RWPE2 (cell line): ENCODE measurements around the gene PSME3IP1.

Source experiments
- ATAC-seq: fragments of 200-7000 bp; cut with Tn5 transposase; 3 replicates; pipeline ENCODE4 v1.9.1; 2021; ENCODE audit warnings: low read depth
- DNase-seq: peaks from one replicate; pipeline ENCODE4 v3.0.0-alpha.2; 2020; ENCODE audit warnings: low spot score
- H3K27ac ChIP-seq: fragments of 450-650 bp; 2 replicates; pipeline ENCODE4 v1.5.1; 2017; ENCODE audit warnings: mild to moderate bottlenecking; ENCODE audit not compliant: poor library complexity, severe bottlenecking
- H3K27me3 ChIP-seq: fragments of 250-450 bp; sonication (Bioruptor Pico); 2 replicates; pipeline ENCODE4 v1.5.1; 2021; ENCODE audit warnings: mild to moderate bottlenecking, moderate library complexity; ENCODE audit not compliant: insufficient read depth, poor library complexity, severe bottlenecking
- H3K36me3 ChIP-seq: fragments of 250-450 bp; sonication (Bioruptor Pico); 2 replicates; pipeline ENCODE4 v1.5.1; 2020; ENCODE audit warnings: low read depth, mild to moderate bottlenecking, moderate library complexity
- H3K4me1 ChIP-seq: fragments of 250-450 bp; sonication (Bioruptor Pico); 2 replicates; pipeline ENCODE4 v1.5.1; 2021; ENCODE audit warnings: mild to moderate bottlenecking, moderate library complexity; ENCODE audit not compliant: insufficient read depth, poor library complexity, severe bottlenecking
- H3K4me3 ChIP-seq: fragments of 250-450 bp; sonication (Bioruptor Pico); 2 replicates; pipeline ENCODE4 v1.5.1; 2021; ENCODE audit warnings: mild to moderate bottlenecking, moderate library complexity; ENCODE audit not compliant: severe bottlenecking
- H3K9me3 ChIP-seq: fragments of 250-450 bp; sonication (Bioruptor Pico); 2 replicates; pipeline ENCODE4 v1.5.1; 2021; ENCODE audit warnings: mild to moderate bottlenecking, moderate library complexity; ENCODE audit not compliant: severe bottlenecking
- TF ChIP-seq, protein P1 (sequence below): fragments of 450-650 bp; IDR thresholded peaks from one replicate; pipeline ENCODE4 v1.5.1; 2017; ENCODE audit warnings: mild to moderate bottlenecking, moderate library complexity; ENCODE audit not compliant: poor library complexity, severe bottlenecking

PSME3IP1 gene

DNA sequence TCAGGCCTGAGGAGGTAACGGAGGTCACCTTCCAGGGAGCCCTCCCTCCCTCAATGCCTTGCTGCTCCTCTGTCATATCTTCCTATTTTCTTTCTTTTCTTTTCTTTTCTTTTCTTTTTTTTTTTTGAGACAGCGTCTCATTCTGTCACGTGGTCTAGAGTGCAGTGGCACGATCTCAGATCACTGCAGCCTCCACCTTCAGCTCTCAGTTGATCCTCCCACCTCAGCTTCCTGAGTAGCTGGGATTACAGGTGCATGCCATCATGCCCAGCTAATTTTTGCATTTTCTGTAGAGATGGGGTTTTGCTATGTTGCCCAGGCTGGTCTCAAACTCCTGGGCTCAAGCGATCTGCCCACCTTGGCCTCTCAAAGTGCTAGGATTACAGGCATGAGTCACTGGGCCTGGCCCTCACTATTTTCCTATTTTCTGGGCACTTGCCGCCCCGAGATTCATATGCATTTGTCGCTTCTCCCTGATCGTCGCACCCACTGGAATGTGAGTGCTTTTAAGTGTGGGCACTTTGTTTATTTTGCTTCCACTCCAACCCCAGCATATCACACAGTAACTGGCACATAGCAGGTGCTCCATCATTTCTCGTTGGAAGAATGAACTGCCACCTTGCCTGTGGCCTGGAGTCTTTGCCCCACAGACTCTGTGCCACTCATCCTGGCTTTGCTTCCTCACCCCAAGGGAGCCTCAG, 61.7 kb downstream of the PSME3IP1 start:
- no peaks in the 10 kb centered on the region for H3K4me1 ChIP-seq
- H3K27me3 ChIP-seq: no peaks in the 10 kb centered on the region
- ATAC-seq: no peak
- no peaks in the 10 kb centered on the region for H3K9me3 ChIP-seq
- H3K36me3 ChIP-seq: peaks cover 8% of the 10 kb centered on the region; the same call in 1 of the 2 replicates
- no peak for DNase-seq
- TF ChIP-seq, protein P1, sequence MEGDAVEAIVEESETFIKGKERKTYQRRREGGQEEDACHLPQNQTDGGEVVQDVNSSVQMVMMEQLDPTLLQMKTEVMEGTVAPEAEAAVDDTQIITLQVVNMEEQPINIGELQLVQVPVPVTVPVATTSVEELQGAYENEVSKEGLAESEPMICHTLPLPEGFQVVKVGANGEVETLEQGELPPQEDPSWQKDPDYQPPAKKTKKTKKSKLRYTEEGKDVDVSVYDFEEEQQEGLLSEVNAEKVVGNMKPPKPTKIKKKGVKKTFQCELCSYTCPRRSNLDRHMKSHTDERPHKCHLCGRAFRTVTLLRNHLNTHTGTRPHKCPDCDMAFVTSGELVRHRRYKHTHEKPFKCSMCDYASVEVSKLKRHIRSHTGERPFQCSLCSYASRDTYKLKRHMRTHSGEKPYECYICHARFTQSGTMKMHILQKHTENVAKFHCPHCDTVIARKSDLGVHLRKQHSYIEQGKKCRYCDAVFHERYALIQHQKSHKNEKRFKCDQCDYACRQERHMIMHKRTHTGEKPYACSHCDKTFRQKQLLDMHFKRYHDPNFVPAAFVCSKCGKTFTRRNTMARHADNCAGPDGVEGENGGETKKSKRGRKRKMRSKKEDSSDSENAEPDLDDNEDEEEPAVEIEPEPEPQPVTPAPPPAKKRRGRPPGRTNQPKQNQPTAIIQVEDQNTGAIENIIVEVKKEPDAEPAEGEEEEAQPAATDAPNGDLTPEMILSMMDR: no peak
- H3K4me3 ChIP-seq: no peak overlapping the region
- H3K27ac ChIP-seq: no peak overlapping the region

DNA sequence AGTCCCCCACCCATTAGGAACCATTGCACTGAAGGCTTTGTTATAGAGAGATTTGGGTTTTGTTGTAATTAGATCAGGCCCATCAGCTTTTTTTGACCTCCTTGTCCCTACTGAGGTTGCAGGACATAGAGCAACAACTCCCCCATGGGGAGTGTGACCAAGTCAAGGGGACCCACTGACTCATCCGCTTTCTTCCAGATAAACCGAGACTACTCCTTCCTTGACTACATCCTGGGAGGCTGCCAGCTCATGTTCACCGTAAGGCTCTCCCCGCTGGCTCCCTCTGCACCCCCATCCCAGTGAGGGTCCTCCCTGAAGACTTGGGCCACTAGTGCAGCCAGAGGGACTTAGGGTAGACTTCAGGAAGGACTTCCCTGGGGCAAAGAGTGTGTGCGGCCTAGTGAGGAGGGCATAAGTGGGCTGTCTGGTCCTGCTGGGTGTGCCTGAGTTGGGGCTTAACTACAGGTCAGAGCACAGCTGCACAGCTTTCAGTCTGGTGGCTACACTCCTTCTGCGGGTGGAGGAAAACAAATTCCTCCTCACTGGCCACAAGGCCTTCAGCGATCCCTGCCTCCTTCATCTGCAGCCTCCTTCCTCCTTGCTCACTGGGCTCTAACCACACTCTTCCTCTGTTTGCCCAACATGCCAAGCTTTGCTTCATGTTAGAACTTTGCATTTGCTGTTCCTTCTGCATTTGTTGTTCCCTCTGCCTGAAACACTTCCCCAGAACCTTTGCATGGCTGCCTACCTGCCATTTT, 62.4 kb downstream of the PSME3IP1 start:
- H3K4me1 ChIP-seq: no peaks in the 10 kb centered on the region
- no peaks in the 10 kb centered on the region for H3K9me3 ChIP-seq
- peaks cover 8% of the 10 kb centered on the region; the same call in 1 of the 2 replicates for H3K36me3 ChIP-seq
- no peaks in the 10 kb centered on the region for H3K27me3 ChIP-seq
- DNase-seq: no peak
- no peak overlapping the region for H3K27ac ChIP-seq
- TF ChIP-seq, protein P1: no peak
- ATAC-seq: no peak
- no peak overlapping the region for H3K4me3 ChIP-seq

DNA sequence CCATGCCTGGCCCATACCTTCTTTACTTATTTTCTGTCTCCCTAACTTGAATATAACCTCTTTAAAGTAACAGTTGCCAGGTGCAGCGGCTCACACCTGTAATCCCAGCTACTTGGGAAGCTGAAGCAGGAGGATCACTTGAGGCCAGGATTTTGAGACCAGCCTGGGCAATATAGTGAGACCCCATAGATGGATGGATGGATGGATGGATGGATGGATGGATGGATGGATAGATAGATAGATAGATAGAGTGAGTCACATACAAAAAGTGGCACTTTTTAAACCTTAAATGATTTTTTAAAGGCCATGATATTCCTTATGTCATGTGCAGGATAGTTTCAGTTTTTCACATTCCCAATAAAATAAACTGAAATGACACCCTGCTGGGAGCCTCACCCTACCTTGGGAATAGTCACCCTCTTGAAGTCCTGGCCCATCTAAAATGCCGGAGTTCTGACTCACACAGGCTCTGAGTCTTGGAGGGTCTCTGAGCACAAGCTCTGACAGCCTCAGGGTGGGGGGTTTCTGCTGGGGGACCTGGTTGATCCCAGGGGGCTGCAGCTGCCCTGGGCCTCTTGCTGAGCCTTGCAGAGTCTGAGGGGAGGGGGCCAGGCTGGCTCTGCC, 67.3 kb downstream of the PSME3IP1 start:
- H3K27ac ChIP-seq: no peak overlapping the region
- no peak overlapping the region for H3K4me3 ChIP-seq
- no peaks in the 10 kb centered on the region for H3K4me1 ChIP-seq

DNA sequence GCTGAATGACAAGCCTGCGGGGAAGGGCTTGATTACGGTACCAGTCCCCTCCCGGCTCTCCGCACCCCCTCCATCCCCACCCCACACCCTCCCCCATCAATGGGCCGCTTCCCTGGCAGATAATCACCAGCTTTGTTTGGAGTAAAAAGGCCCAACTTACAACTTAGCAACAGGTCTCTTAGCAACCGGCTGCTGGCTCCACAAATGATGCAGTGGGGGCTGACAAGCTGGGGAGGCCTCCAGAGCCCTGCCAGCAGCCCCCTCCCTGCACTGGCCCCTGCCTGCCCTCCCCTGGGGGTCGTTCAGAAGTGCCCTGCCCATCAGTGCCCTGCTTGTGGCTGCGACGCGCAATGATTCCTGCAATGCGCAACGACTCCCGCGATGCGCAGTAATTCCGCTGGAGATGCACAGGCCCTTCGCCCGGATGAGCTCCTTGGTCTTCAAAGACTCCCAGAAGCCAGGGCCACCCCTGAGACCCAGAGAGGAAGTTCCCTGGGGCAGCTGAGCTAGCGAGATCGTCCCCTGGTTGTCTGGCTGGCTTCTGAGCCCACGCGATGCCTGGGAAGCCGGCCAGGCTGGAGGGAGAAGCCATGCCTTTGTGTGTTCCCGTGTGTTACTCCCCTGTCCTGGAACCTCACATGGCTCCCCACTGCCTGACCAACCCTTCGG, 70.2 kb downstream of the PSME3IP1 start:
- Histone ChIP-seq H3K27me3 (no peaks in the 10 kb centered on the region), H3K27ac (no peak overlapping the region), H3K4me1 (no peaks in the 10 kb centered on the region), H3K36me3 (0 out of 2 replicates have a peak, but pooled peaks cover 5% of the 10 kb centered on the region), H3K4me3 (no peak overlapping the region), H3K9me3 (no peaks in the 10 kb centered on the region)
- ATAC-seq (no peak), DNase-seq (no peak)
- TF ChIP-seq, protein P1: no peak

More for the DNA sequence above, 67.3 kb downstream of the PSME3IP1 start:
- peaks cover 13% of the 10 kb centered on the region; the same call in 1 of the 2 replicates for H3K36me3 ChIP-seq
- TF ChIP-seq, protein P1: no peak
- ATAC-seq (no peak), DNase-seq (no peak)
- H3K9me3 ChIP-seq: no peaks in the 10 kb centered on the region
- no peaks in the 10 kb centered on the region for H3K27me3 ChIP-seq
